Uterus (tissue), 4 donors: ENCODE results near the gene ZNF653. TPM values are rescaled to one million over a fixed set of nuclear protein-coding genes. Genes with fewer than 3 reads are reported as not detected.

Experiments used
- DNase-seq, 2 donors: peaks; one replicate each; pipeline ENCODE4 v3.0.0-alpha.2; 2019 to 2020
- H3K27ac ChIP-seq, 2 donors: fragments of 200-600 bp; sonication (generic); 1 replicate in 1 of 2; 2 replicates in 1 of 2; pipeline ENCODE4 v1.5.1; 2016 to 2018
- H3K27me3 ChIP-seq, 2 donors: fragments of 200-600 bp; sonication (generic); one replicate each; pipeline ENCODE4 v1.5.1; 2018 to 2019; ENCODE audit warnings: control low read depth in 1 of 2
- H3K36me3 ChIP-seq, 2 donors: fragments of 200-600 bp; sonication (generic); one replicate each; pipeline ENCODE4 v1.5.1; 2019; ENCODE audit warnings: control low read depth in 1 of 2
- H3K4me1 ChIP-seq, 2 donors: fragments of 200-600 bp; sonication (generic); one replicate each; pipeline ENCODE4 v1.5.1; 2018 to 2019; ENCODE audit warnings: control low read depth in 1 of 2
- H3K4me3 ChIP-seq, 2 donors: fragments of 200-600 bp; sonication (generic); 1 replicate in 1 of 2; 2 replicates in 1 of 2; pipeline ENCODE4 v1.5.1; 2018 to 2019; ENCODE audit warnings: mild to moderate bottlenecking in 1 of 2
- H3K9me3 ChIP-seq, 2 donors: fragments of 200-600 bp; sonication (generic); one replicate each; pipeline ENCODE4 v1.5.1; 2019; ENCODE audit warnings: control low read depth in 1 of 2
- CTCF ChIP-seq, 4 experiments: fragments of 200-600 bp in 2 of 4; fragments of 450-650 bp in 2 of 4; sonication (generic) in 2 of 4; IDR thresholded peaks; one replicate each; pipeline ENCODE4 v1.5.1; 2016 to 2019; ENCODE audit warnings: antibody characterized with exemption in 4 of 4, mild to moderate bottlenecking in 2 of 4, moderate library complexity in 1 of 4
- POLR2A ChIP-seq, 2 donors: fragments of 450-650 bp; IDR thresholded peaks; one replicate each; pipeline ENCODE4 v1.6.1; 2016; ENCODE audit warnings: antibody characterized with exemption in 2 of 2, mild to moderate bottlenecking in 1 of 2, moderate library complexity in 1 of 2
- intact Hi-C: fragments of 100-400 bp; cut with DNase I; formaldehyde crosslinking; loops from one replicate; pipeline ENCODE4 v1.15.1; 2023; ENCODE audit warnings: low total_unique reads
- total RNA-seq, 4 donors: library from RNA; depleted of rRNA in 3 of 4; stranded (reverse); fragments of >200 nt in 3 of 4; gene quantifications; one replicate each; pipeline versions ENCODE4 v1.1.0 to v1.2.4, GENCODE V29; 2014 to 2023
- donor health status: DM: yes; HTN: yes; CAD: no.

ZNF653 gene
- total RNA-seq, 4 donors from 2014 or later: 0.88 to 14.8 (median 6.3) TPM

GRCh38 chr19:11504502-11505031, 1.1 kb downstream of the ZNF653 start:
- Histone ChIP-seq H3K4me3 (peak overlapping the region; percentile 50 to 89), H3K27ac (peak overlapping the region; percentile 87 to 98), H3K36me3 (no peaks in the 10 kb centered on the region), H3K4me1 (no peaks in the 10 kb centered on the region), H3K27me3 (no peaks in the 10 kb centered on the region), H3K9me3 (no peaks in the 10 kb centered on the region)
- intact Hi-C loops: loop anchor here (10.0 kb wide), 1 partner anchor 210 kb away; the partner anchor contains the start of gene TSPAN16
- TF ChIP-seq CTCF (IDR thresholded peaks at IDR 0.05) (no peak), POLR2A (IDR thresholded peaks at IDR 0.05) (no peak)
- no peak for DNase-seq

- H3K9me3 ChIP-seq: no peaks in the 10 kb centered on the region
- TF ChIP-seq CTCF (IDR thresholded peaks at IDR 0.05) (no peak), POLR2A (IDR thresholded peaks at IDR 0.05) (no peak)
- no peak overlapping the region for H3K4me3 ChIP-seq
- no peaks in the 10 kb centered on the region for H3K27me3 ChIP-seq
- H3K36me3 ChIP-seq: no peaks in the 10 kb centered on the region
- no peaks in the 10 kb centered on the region for H3K4me1 ChIP-seq
- intact Hi-C loops: loop anchor here (10.0 kb wide), 1 partner anchor 205 kb away; the partner anchor contains the start of gene TSPAN16
- no peak overlapping the region for H3K27ac ChIP-seq
- no peak for DNase-seq
Measured at GRCh38 chr19:11499890-11500420, 5.7 kb downstream of the ZNF653 start.

GRCh38 chr19:11499220-11499726, 6.4 kb downstream of the ZNF653 start:
- TF ChIP-seq POLR2A (IDR thresholded peaks at IDR 0.05): no peak
- TF ChIP-seq CTCF (IDR thresholded peaks at IDR 0.05): no peak
- intact Hi-C loops: no loop called here
- no peaks in the 10 kb centered on the region for H3K27me3 ChIP-seq
- no peak overlapping the region for H3K4me3 ChIP-seq
- H3K36me3 ChIP-seq: no peaks in the 10 kb centered on the region
- no peak for DNase-seq
- H3K9me3 ChIP-seq: no peaks in the 10 kb centered on the region
- H3K4me1 ChIP-seq: no peaks in the 10 kb centered on the region
- H3K27ac ChIP-seq: no peak overlapping the region

GRCh38 chr19:11496391-11497163, 9.1 kb downstream of the ZNF653 start:
- DNase-seq: peak; percentile 64 to 70
- Histone ChIP-seq H3K4me1 (no peaks in the 10 kb centered on the region), H3K27me3 (no peaks in the 10 kb centered on the region), H3K9me3 (no peaks in the 10 kb centered on the region), H3K36me3 (no peaks in the 10 kb centered on the region), H3K4me3 (no peak overlapping the region), H3K27ac (no peak overlapping the region)
- intact Hi-C loops: no loop called here
- TF ChIP-seq POLR2A (IDR thresholded peaks at IDR 0.05) (no peak), CTCF (IDR thresholded peaks at IDR 0.05) (peak; percentile 41 to 57 (median 52))

- DNase-seq: no peak
- Histone ChIP-seq H3K9me3 (no peaks in the 10 kb centered on the region), H3K27me3 (no peaks in the 10 kb centered on the region), H3K4me3 (no peak overlapping the region), H3K36me3 (no peaks in the 10 kb centered on the region), H3K4me1 (no peaks in the 10 kb centered on the region), H3K27ac (no peak overlapping the region)
- intact Hi-C loops: no loop called here
- no peak for TF ChIP-seq POLR2A (IDR thresholded peaks at IDR 0.05)
Measured at GRCh38 chr19:11495885-11496284, 9.8 kb downstream of the ZNF653 start.
